ENCODE data around the gene CSF1.
A peak's percentile ranks its signal among the peaks of the same experiment; 100 is the strongest.
"Not testable (repeated sequence)": the region's sequence is repeated elsewhere in the genome, so short reads cannot be mapped to it uniquely, and the experiment has no call there.

The CSF1 gene

GRCh38 chr1:109920391-109920790 lies 9.7 kb downstream of the CSF1 start:
- not testable (repeated sequence) for DNase-seq

- DNase-seq, result no peak
Measured at GRCh38 chr1:109922326-109922725, 11.7 kb downstream of the CSF1 start.

- DNase-seq, result no peak
Measured at GRCh38 chr1:109923131-109923945, 12.7 kb downstream of the CSF1 start.

GRCh38 chr1:109923946-109924275 lies 13.3 kb downstream of the CSF1 start:
- DNase-seq, result no peak

GRCh38 chr1:109924316-109924715 lies 13.7 kb downstream of the CSF1 start:
- DNase-seq, result no peak

GRCh38 chr1:109925159-109925990 lies 14.7 kb downstream of the CSF1 start:
- no peak for DNase-seq

- DNase-seq, result no peak
Measured at GRCh38 chr1:109926662-109927300, 16.1 kb downstream of the CSF1 start.

GRCh38 chr1:109927356-109927755 lies 16.7 kb downstream of the CSF1 start:
- DNase-seq, result no peak

GRCh38 chr1:109927911-109928321 lies 17.3 kb downstream of the CSF1 start:
- no peak for DNase-seq

- no peak for DNase-seq
Measured at GRCh38 chr1:109928591-109929111, 18.0 kb downstream of the CSF1 start.

GRCh38 chr1:109929170-109929569 lies 18.5 kb downstream of the CSF1 start:
- DNase-seq, result no peak

- no peak for DNase-seq
Measured at GRCh38 chr1:109929588-109930251, 19.1 kb downstream of the CSF1 start.

GRCh38 chr1:109930252-109930993 lies 19.8 kb downstream of the CSF1 start:
- no peak for DNase-seq

- DNase-seq, result no peak
Measured at GRCh38 chr1:109931189-109931731, 20.6 kb downstream of the CSF1 start.

- no peak for DNase-seq
Measured at GRCh38 chr1:109931911-109932636, 21.4 kb downstream of the CSF1 start.

- no peak for DNase-seq
Measured at GRCh38 chr1:109932679-109933078, 22.0 kb downstream of the CSF1 start.

- DNase-seq, result peak; percentile 20 to 23
Measured at GRCh38 chr1:109933856-109934711, 23.4 kb downstream of the CSF1 start.

- no peak for DNase-seq
Measured at GRCh38 chr1:109935451-109935900, 24.8 kb downstream of the CSF1 start.

GRCh38 chr1:109937738-109938137 lies 27.1 kb downstream of the CSF1 start:
- DNase-seq, result no peak

- DNase-seq, result no peak
Measured at GRCh38 chr1:109938556-109938955, 27.9 kb downstream of the CSF1 start.
